T-cell (primary cell): ENCODE results near the gene CDS2. TPM values are rescaled to one million over a fixed set of nuclear protein-coding genes. Genes with fewer than 3 reads are reported as not detected.

ENCODE experiments used
- ATAC-seq, 4 experiments: fragments of 200-7000 bp in 3 of 4; fragments of 150-1000 bp in 1 of 4; cut with Tn5 transposase; replicated peaks in 1 of 4; 1 replicate in 3 of 4; 2 replicates in 1 of 4; pipeline ENCODE4 v1.10.0; 2021; ENCODE audit warnings: moderate library complexity in 3 of 4, mild to moderate bottlenecking in 2 of 4, moderate number of reproducible peaks in 1 of 4
- CTCF ChIA-PET, 2 donors: fragments of 300-600 bp; sonication (Branson Sonifier 250); formaldehyde crosslinking; loops; one replicate each; lab custom pipeline; 2022; ENCODE audit warnings: antibody characterized with exemption in 2 of 2; lab: Charles Lee
- POLR2A ChIA-PET, 2 donors: fragments of 300-600 bp; sonication (Branson Sonifier 250); formaldehyde crosslinking; loops; one replicate each; lab custom pipeline; 2022; ENCODE audit warnings: antibody characterized with exemption in 2 of 2; lab: Charles Lee
- DNase-seq, 35 experiments: peaks; one replicate each; pipeline versions ENCODE4 v3.0.0 to v3.0.0-alpha.2; 2013 to 2023
- H3K27ac ChIP-seq: one replicate; pipeline ENCODE4 v1.5.1; 2013; ENCODE audit warnings: low read length
- H3K27me3 ChIP-seq, 2 experiments: replicated peaks in 1 of 2; 1 replicate in 1 of 2; 2 replicates in 1 of 2; pipeline versions ENCODE4 v1.6.1 to v1.7.0; 2013; ENCODE audit warnings: low read length in 1 of 2, mixed read lengths in 1 of 2; ENCODE audit not compliant: control insufficient read depth in 2 of 2, insufficient read depth in 2 of 2; ENCODE audit errors: extremely low read depth in 1 of 2
- H3K36me3 ChIP-seq, 2 donors: 1 replicate in 1 of 2; 2 replicates in 1 of 2; pipeline versions ENCODE4 v1.6.1 to v1.7.0; 2013; ENCODE audit warnings: low read length in 1 of 2; ENCODE audit not compliant: control insufficient read depth in 2 of 2, insufficient read depth in 1 of 2; ENCODE audit errors: extremely low read depth in 1 of 2
- H3K4me1 ChIP-seq, 2 experiments: 1 replicate in 1 of 2; 2 replicates in 1 of 2; pipeline versions ENCODE4 v1.6.1 to v1.7.0; 2013; ENCODE audit warnings: low read length in 2 of 2, mixed read lengths in 1 of 2; ENCODE audit not compliant: insufficient read depth in 2 of 2, control insufficient read depth in 1 of 2; ENCODE audit errors: extremely low read depth in 1 of 2
- H3K4me3 ChIP-seq, 2 donors: 1 replicate in 1 of 2; 2 replicates in 1 of 2; pipeline versions ENCODE4 v1.5.1 to v1.7.0; 2013; ENCODE audit warnings: mild to moderate bottlenecking in 2 of 2, low read length in 1 of 2, moderate library complexity in 1 of 2; ENCODE audit not compliant: control insufficient read depth in 1 of 2; ENCODE audit errors: extremely low read depth in 1 of 2
- H3K9me3 ChIP-seq: 2 replicates; pipeline ENCODE4 v1.7.0; 2013
- H3K27ac Mint-ChIP-seq, 2 donors: one replicate each; pipeline ENCODE4 v1.8.0; 2020 to 2021; ENCODE audit warnings: mild to moderate bottlenecking in 2 of 2, mixed read lengths in 2 of 2
- H3K27me3 Mint-ChIP-seq, 2 donors: one replicate each; pipeline ENCODE4 v1.8.0; 2021 to 2022; ENCODE audit warnings: mixed read lengths in 2 of 2
- H3K36me3 Mint-ChIP-seq: one replicate; pipeline ENCODE4 v1.8.0; 2021; ENCODE audit warnings: mixed read lengths
- H3K4me1 Mint-ChIP-seq, 3 donors: one replicate each; pipeline ENCODE4 v1.8.0; 2020 to 2022; ENCODE audit warnings: mixed read lengths in 3 of 3, mild to moderate bottlenecking in 1 of 3
- H3K4me3 Mint-ChIP-seq, 3 donors: one replicate each; pipeline ENCODE4 v1.8.0; 2020 to 2022; ENCODE audit warnings: mild to moderate bottlenecking in 3 of 3, mixed read lengths in 3 of 3, moderate library complexity in 3 of 3
- H3K9me3 Mint-ChIP-seq, 3 donors: one replicate each; pipeline ENCODE4 v1.8.0; 2020 to 2022; ENCODE audit warnings: mixed read lengths in 3 of 3
- WGBS: methylation state at CpG from one replicate; pipeline ENCODE4 v1.1.5; 2013; ENCODE audit warnings: missing lambda C conversion rate; ENCODE audit not compliant: insufficient coverage; 5-methylcytosine and 5-hydroxymethylcytosine counted together
- total RNA-seq, 35 experiments: library from RNA in 6 of 35; stranded (reverse) in 6 of 35; fragments of 120-200 nt in 1 of 35; gene quantifications; one replicate each; pipeline versions ENCODE4 v1.2.1 to v1.2.4 and lab custom pipeline; 2013 to 2026

Gene CDS2
- total RNA-seq, 5 donors from 2014 or later (not counting 1 experiment from before 2014, with no cell fraction given): 47.1 to 62.2 (median 48.9) TPM

DNA sequence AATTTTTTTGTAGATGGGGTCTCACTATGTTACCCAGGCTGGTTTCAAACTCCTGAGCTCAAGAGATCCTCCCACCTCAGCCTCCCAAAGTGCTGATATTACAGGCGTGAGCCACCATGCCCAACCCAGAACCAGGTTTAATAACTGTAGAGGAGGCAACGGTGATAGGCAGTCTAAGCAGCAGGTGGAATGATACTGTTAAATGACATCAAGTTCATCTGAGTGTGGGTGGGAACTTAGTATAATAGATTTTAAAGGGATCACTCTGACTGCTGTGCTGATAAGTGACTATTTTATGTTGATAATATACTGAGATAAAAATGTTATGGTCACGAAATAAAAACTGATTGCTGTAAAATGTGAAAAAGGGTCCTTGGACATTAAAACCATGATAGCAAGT is 38.1 kb upstream of the CDS2 start:
- no peak overlapping the region for H3K4me3 Mint-ChIP-seq
- WGBS: 93% methylated on average over 2 of the region's 3 CpGs
- H3K9me3 Mint-ChIP-seq: no peaks in the 10 kb centered on the region
- peaks cover 15 to 19% (median 16%) of the 10 kb centered on the region in 3 donors for H3K4me1 Mint-ChIP-seq
- ATAC-seq: no peak
- CTCF ChIA-PET: interaction anchor here (0.6 to 1.6 kb wide), 4 partner anchors 9 to 32 kb away, joined by 3 to 9 read pairs (median 6); no protein-coding TSS in a partner anchor
- DNase-seq: no peak
- Histone ChIP-seq H3K4me3 (no peak overlapping the region), H3K27me3 (no peaks in the 10 kb centered on the region), H3K27ac (no peak overlapping the region), H3K9me3 (no peaks in the 10 kb centered on the region), H3K4me1 (peaks cover 4 to 9% of the 10 kb centered on the region in 2 experiments), H3K36me3 (peaks cover 0 to 7% of the 10 kb centered on the region in 2 donors)
- no peaks in the 10 kb centered on the region for H3K27me3 Mint-ChIP-seq
- POLR2A ChIA-PET: interaction anchor here in 1 of 2 donors (0.6 to 0.8 kb wide), 3 partner anchors 32 to 427 kb away, joined by 3 to 6 read pairs (median 5); no protein-coding TSS in a partner anchor
- H3K36me3 Mint-ChIP-seq: peaks cover 6% of the 10 kb centered on the region
- peak overlapping the region; percentile 49 to 52 for H3K27ac Mint-ChIP-seq

DNA sequence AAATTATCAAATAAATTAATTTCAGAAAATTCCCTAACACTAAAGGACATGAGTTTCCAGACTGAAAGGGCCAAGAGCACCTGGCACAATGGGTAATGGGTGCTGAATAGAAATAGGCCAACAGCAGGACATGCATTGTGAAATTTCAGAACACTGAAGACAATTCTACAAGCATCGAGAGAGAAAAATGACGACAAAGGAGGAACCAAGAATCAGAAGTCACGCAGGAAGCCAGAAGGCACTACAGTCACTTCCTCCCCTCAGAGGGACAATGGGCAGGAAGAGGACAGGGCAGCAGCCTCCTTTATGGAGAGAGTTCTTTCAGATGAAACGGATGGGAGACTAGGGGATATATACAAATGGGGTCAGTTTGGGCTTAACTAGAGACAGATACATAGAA is 36.6 kb upstream of the CDS2 start:
- H3K27me3 ChIP-seq: no peaks in the 10 kb centered on the region
- H3K4me3 ChIP-seq: no peak overlapping the region
- POLR2A ChIA-PET: no interaction called here
- DNase-seq (peak in 6 of 35 experiments; percentile 4 to 39 (median 14)), ATAC-seq (peak in 3 of 4 experiments; percentile 36 to 79 (median 53))
- no peaks in the 10 kb centered on the region for H3K9me3 ChIP-seq
- CTCF ChIA-PET: no interaction called here
- H3K36me3 ChIP-seq: peaks cover 0 to 7% of the 10 kb centered on the region in 2 donors
- Mint-ChIP-seq H3K27ac (peak overlapping the region; percentile 83 to 84), H3K9me3 (no peaks in the 10 kb centered on the region), H3K4me3 (peak overlapping the region in 1 of 3 donors; percentile 25), H3K27me3 (no peaks in the 10 kb centered on the region), H3K36me3 (peaks cover 5% of the 10 kb centered on the region), H3K4me1 (peaks cover 15 to 19% (median 16%) of the 10 kb centered on the region in 3 donors)
- no CpG with 5 or more reads among the region's 4 CpGs for WGBS
- H3K4me1 ChIP-seq: peaks cover 4 to 9% of the 10 kb centered on the region in 2 experiments
- peak overlapping the region; percentile 47 for H3K27ac ChIP-seq

DNA sequence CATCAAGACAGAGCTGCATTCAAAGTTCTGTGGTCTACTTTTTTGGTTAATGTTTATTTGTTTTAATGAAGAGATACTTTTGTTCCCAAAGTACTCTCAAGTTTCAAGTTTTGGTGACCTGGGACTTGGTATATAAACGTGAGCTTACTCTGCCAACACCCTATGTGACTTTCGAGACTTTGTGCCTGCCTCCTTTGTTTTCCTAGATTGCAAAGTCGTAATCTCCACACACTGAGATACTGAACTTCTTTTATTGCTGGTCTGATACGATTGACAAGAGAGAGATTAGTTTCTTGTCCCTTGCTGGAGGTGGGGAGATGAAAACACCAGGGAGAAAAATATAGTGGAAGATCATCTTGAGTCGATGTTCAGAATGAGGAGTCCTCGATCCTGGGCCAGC is 34.9 kb upstream of the CDS2 start:
- DNase-seq (no peak), ATAC-seq (no peak)
- Histone ChIP-seq H3K4me1 (peaks cover 4 to 9% of the 10 kb centered on the region in 2 experiments), H3K27me3 (no peaks in the 10 kb centered on the region), H3K9me3 (no peaks in the 10 kb centered on the region), H3K27ac (no peak overlapping the region), H3K4me3 (no peak overlapping the region), H3K36me3 (peaks cover 5 to 13% of the 10 kb centered on the region in 2 donors)
- Mint-ChIP-seq H3K27me3 (no peaks in the 10 kb centered on the region), H3K36me3 (peaks cover 8% of the 10 kb centered on the region), H3K9me3 (no peaks in the 10 kb centered on the region), H3K27ac (no peak overlapping the region), H3K4me3 (no peak overlapping the region), H3K4me1 (peaks cover 15 to 19% (median 16%) of the 10 kb centered on the region in 3 donors)
- POLR2A ChIA-PET: no interaction called here
- 77% methylated on average over 3 of the region's 6 CpGs for WGBS
- CTCF ChIA-PET: interaction anchor here (0.7 to 1.4 kb wide), 3 partner anchors 9 to 333 kb away, joined by 3 to 4 read pairs (median 4); no protein-coding TSS in a partner anchor

DNA sequence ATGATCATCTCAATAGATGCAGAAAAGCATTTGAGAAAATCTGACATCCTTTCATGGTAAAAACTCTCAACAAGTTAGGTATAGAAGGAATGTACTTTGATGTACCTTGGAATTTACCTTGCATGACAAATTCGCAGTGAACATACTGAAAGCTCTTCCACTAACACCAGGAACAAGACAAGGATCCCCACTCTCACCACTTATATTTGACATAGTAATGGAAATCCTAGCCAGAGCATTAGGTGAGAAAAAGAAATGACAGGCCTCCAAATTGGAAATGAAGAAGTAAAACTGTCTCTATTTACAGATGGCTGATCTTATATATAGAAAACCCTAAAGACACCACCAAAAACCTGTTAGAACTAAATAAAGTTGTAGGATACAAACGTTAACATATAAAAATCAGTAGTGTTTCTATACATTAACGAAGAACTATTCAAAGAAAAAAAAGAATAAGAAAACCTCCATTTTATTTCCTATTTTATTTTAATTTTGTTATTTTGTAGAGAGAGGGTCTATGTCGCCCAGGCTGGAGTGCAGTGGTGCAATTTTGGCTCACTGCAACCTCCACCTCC is 34.0 kb upstream of the CDS2 start:
- Mint-ChIP-seq H3K4me3 (no peak overlapping the region), H3K27ac (no peak overlapping the region), H3K9me3 (no peaks in the 10 kb centered on the region), H3K4me1 (peaks cover 15 to 19% (median 16%) of the 10 kb centered on the region in 3 donors), H3K36me3 (peaks cover 11% of the 10 kb centered on the region), H3K27me3 (no peaks in the 10 kb centered on the region)
- ATAC-seq (no peak), DNase-seq (no peak)
- no CpG with 5 or more reads among the region's 4 CpGs for WGBS
- peaks cover 4 to 9% of the 10 kb centered on the region in 2 experiments for H3K4me1 ChIP-seq
- no peaks in the 10 kb centered on the region for H3K27me3 ChIP-seq
- H3K9me3 ChIP-seq: no peaks in the 10 kb centered on the region
- CTCF ChIA-PET: interaction anchor here (0.7 to 1.0 kb wide), 2 partner anchors 36 to 124 kb away, joined by 3 to 4 read pairs; no protein-coding TSS in a partner anchor
- H3K27ac ChIP-seq: no peak overlapping the region
- H3K36me3 ChIP-seq: peaks cover 5 to 22% of the 10 kb centered on the region in 2 donors
- POLR2A ChIA-PET: no interaction called here
- no peak overlapping the region for H3K4me3 ChIP-seq

DNA sequence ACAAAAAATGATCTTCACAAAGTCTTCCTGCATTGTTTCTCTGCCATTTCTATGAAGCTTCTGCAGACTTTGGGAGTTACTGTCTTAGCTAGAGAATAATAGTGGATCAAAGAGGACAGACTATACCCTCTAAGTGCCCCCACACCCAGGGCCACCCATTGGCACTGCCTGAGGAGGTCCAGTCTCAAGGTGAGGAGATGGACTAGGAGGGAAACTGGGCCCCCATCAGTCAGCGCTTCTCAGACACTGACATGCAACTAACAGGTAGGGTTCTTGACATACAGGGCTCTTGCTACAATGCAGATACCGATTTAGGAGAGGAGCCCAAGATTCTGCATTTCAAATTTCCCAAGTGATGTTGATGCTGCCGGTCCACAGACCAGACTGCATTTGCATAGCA is 31.4 kb upstream of the CDS2 start:
- WGBS: 100% methylated on average over 3 of the region's 3 CpGs
- no peaks in the 10 kb centered on the region for H3K4me1 ChIP-seq
- ChIA-PET POLR2A (no interaction called here), CTCF (interaction anchor here (0.6 to 1.7 kb wide), 2 partner anchors 39 to 338 kb away, joined by 5 to 6 read pairs; no protein-coding TSS in a partner anchor)
- Mint-ChIP-seq H3K9me3 (no peaks in the 10 kb centered on the region), H3K4me1 (peaks cover 3 to 6% (median 6%) of the 10 kb centered on the region in 3 donors), H3K27ac (no peak overlapping the region), H3K27me3 (no peaks in the 10 kb centered on the region), H3K36me3 (peaks cover 26% of the 10 kb centered on the region), H3K4me3 (no peak overlapping the region)
- H3K27me3 ChIP-seq: no peaks in the 10 kb centered on the region
- no peak for ATAC-seq
- H3K27ac ChIP-seq: no peak overlapping the region
- no peak for DNase-seq
- H3K9me3 ChIP-seq: no peaks in the 10 kb centered on the region
- H3K4me3 ChIP-seq: no peak overlapping the region
- H3K36me3 ChIP-seq: peaks cover 5 to 34% of the 10 kb centered on the region in 2 donors

DNA sequence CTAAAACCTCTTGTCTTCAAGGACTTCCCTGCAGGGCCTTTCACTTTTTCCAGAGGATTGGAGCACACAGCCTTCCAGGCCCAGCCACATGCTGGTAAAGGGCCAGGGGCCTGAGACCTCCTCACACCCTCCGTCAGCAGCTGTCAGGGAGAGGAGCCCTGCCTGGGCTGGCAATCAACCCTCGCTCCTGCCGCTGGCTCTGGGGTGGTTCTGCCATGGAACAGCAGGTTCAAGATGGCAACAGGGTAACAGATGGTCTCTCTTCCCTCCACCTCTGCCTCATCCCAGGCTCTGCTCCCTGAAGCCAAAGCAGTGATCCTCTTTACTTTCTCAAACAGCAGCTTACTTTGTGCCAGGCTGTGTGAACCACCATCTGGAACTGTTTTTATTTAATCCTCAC is 30.9 kb upstream of the CDS2 start:
- H3K27me3 Mint-ChIP-seq: no peaks in the 10 kb centered on the region
- H3K9me3 ChIP-seq: no peaks in the 10 kb centered on the region
- no peak overlapping the region for H3K4me3 ChIP-seq
- H3K36me3 Mint-ChIP-seq: peaks cover 29% of the 10 kb centered on the region
- no peak overlapping the region for H3K27ac ChIP-seq
- no peak for DNase-seq
- H3K27me3 ChIP-seq: no peaks in the 10 kb centered on the region
- H3K27ac Mint-ChIP-seq: peak overlapping the region in 1 of 2 donors; percentile 69
- no peak for ATAC-seq
- peaks cover 5 to 34% of the 10 kb centered on the region in 2 donors for H3K36me3 ChIP-seq
- POLR2A ChIA-PET: no interaction called here
- no peaks in the 10 kb centered on the region for H3K9me3 Mint-ChIP-seq
- H3K4me1 Mint-ChIP-seq: peaks cover 5 to 7% (median 7%) of the 10 kb centered on the region in 3 donors
- CTCF ChIA-PET: interaction anchor here (0.6 to 1.7 kb wide), 2 partner anchors 39 to 339 kb away, joined by 5 to 6 read pairs; no protein-coding TSS in a partner anchor
- H3K4me3 Mint-ChIP-seq: no peak overlapping the region
- WGBS: 97% methylated on average over 3 of the region's 3 CpGs
- H3K4me1 ChIP-seq: peaks cover 0 to 3% of the 10 kb centered on the region in 2 experiments
